NB4 (cell line): ENCODE measurements around the gene ITPKA.

Experiments
- DNase-seq: peaks from one replicate; pipeline ENCODE4 v3.0.0; 2010; ENCODE audit warnings: low read depth
- H3K4me3 ChIP-seq: one replicate; pipeline ENCODE4 v1.5.1; 2011; ENCODE audit warnings: mild to moderate bottlenecking, low read depth, low read length, moderate library complexity
- CTCF ChIP-seq: IDR thresholded peaks from one replicate; pipeline ENCODE4 v1.5.1; 2012; ENCODE audit warnings: low read depth, low read length
- MAX ChIP-seq: IDR thresholded peaks from 2 replicates; pipeline ENCODE4 v1.6.1; 2011; ENCODE audit warnings: low read depth, low read length
- MYC ChIP-seq: IDR thresholded peaks from 2 replicates; pipeline ENCODE4 v1.6.1; 2011; ENCODE audit warnings: low read depth, low read length
- POLR2A ChIP-seq: IDR thresholded peaks from 2 replicates; pipeline ENCODE4 v1.6.1; 2011; ENCODE audit warnings: mild to moderate bottlenecking; ENCODE audit not compliant: insufficient read length; ENCODE audit errors: extremely low read depth

ITPKA gene

GRCh38 chr15:41517895-41518449 lies 24.3 kb downstream of the ITPKA start:
- no peak for TF ChIP-seq CTCF
- no peak for TF ChIP-seq MAX
- TF ChIP-seq MYC = no peak
- no peak for TF ChIP-seq POLR2A
- no peak for DNase-seq
- no peak overlapping the region for H3K4me3 ChIP-seq

GRCh38 chr15:41520636-41521035 lies 27.0 kb downstream of the ITPKA start:
- TF ChIP-seq MYC = no peak
- no peak for TF ChIP-seq MAX
- TF ChIP-seq CTCF = no peak
- no peak for TF ChIP-seq POLR2A
- DNase-seq = no peak
- no peak overlapping the region for H3K4me3 ChIP-seq

- no peak overlapping the region for H3K4me3 ChIP-seq
- TF ChIP-seq POLR2A (no peak), MYC (no peak)
- no peak for DNase-seq
Observed at GRCh38 chr15:41521614-41522013, 27.9 kb downstream of the ITPKA start.

- DNase-seq = no peak
- TF ChIP-seq POLR2A = no peak
- no peak overlapping the region for H3K4me3 ChIP-seq
Observed at GRCh38 chr15:41523097-41523496, 29.4 kb downstream of the ITPKA start.

GRCh38 chr15:41530363-41530956 lies 36.8 kb downstream of the ITPKA start:
- DNase-seq = no peak
- TF ChIP-seq CTCF = no peak
- TF ChIP-seq MYC = no peak
- no peak overlapping the region for H3K4me3 ChIP-seq

GRCh38 chr15:41535544-41535943 lies 41.9 kb downstream of the ITPKA start:
- DNase-seq = no peak
- TF ChIP-seq CTCF (no peak), MAX (no peak), POLR2A (no peak), MYC (no peak)
- no peak overlapping the region for H3K4me3 ChIP-seq

GRCh38 chr15:41536866-41537265 lies 43.2 kb downstream of the ITPKA start:
- TF ChIP-seq MAX (no peak), MYC (no peak), POLR2A (no peak), CTCF (no peak)
- no peak overlapping the region for H3K4me3 ChIP-seq
- no peak for DNase-seq
